ENCODE data around the gene CEP112.

DNA sequence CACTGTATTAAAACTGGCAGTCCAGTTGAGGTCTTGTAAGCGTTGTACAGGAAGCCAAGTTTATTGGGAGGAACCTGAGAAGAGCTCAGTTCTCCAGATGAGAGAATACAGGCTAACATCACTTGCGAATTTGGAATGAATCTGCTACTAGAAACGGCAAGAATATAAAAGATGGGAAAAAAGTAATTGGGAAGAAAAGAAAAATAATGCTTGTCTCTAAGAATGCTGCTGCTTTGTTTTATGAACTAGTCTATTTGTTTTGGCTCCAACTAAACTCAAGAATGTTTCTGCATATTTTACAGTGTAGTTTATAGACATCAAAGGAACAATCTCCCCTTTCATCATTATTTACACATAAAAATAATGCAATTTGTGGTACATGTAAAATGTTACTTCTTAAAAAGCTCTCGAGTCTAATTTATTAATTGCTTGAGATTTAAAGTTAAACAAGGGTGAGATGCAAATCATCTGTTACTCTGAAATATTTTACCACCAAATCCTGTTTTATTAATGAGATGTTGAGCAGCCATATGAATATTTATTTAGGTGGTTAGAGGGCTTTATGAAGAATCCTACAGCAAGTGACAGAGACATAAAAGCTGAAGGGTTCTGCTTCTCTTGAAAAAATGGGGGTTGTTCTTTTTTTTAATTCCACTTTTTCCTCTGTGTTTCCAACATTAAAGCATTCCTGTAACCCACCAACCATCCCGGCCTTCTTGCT, 468.3 kb downstream of the CEP112 start:
- TF ChIP-seq, protein P1, sequence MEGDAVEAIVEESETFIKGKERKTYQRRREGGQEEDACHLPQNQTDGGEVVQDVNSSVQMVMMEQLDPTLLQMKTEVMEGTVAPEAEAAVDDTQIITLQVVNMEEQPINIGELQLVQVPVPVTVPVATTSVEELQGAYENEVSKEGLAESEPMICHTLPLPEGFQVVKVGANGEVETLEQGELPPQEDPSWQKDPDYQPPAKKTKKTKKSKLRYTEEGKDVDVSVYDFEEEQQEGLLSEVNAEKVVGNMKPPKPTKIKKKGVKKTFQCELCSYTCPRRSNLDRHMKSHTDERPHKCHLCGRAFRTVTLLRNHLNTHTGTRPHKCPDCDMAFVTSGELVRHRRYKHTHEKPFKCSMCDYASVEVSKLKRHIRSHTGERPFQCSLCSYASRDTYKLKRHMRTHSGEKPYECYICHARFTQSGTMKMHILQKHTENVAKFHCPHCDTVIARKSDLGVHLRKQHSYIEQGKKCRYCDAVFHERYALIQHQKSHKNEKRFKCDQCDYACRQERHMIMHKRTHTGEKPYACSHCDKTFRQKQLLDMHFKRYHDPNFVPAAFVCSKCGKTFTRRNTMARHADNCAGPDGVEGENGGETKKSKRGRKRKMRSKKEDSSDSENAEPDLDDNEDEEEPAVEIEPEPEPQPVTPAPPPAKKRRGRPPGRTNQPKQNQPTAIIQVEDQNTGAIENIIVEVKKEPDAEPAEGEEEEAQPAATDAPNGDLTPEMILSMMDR (IDR thresholded peaks at IDR 0.05), result no peak
- no peak for TF ChIP-seq POLR2A (IDR thresholded peaks at IDR 0.05)
